ENCODE results near the gene CMTM5. TPM values are rescaled to one million over a fixed set of nuclear protein-coding genes. Genes with fewer than 3 reads are reported as not detected.

Gene CMTM5
- polyA plus RNA-seq, 1 donor (not counting 4 experiments of a cell fraction or from before 2014, with no cell fraction given), result not detected

DNA sequence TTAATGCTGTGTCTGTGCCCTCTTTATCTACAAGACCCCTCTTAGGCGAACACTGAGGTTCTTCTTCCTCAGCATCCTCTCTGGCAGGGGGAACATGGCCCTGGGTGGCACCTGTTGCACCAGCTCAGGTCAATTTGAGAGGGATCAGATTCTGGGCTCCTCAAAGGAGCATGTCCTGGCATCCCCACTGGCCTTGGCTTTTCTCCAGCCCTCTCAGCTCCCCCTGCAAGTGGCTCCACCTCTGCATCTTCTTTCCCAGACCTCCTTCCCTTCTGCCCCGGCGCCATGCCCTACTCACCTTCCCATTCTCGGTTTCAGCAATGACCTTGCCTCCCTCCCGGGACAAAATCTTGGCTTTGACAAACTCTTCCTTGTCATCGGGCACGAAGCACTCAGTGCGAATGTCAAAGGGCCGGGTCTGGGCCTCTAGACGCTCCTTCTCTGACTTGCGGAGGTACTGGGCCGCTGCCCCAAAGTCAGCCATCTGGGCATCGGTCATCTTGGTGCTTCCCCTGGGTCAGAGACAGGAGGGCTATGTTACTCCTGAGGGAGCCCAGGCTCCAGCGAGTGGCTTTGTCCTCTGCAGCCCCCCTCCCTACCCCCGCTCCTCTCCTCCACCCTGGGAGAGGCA, 30.0 kb downstream of the CMTM5 start:
- no peak overlapping the region for H3K4me2 ChIP-seq (ENCODE audit: control insufficient read depth, extremely low read depth, insufficient read depth, low read depth, low read length)
- TF ChIP-seq EZH2 (IDR thresholded peaks at IDR 0.05; ENCODE audit: low read length), result no peak
- TF ChIP-seq, protein P1, sequence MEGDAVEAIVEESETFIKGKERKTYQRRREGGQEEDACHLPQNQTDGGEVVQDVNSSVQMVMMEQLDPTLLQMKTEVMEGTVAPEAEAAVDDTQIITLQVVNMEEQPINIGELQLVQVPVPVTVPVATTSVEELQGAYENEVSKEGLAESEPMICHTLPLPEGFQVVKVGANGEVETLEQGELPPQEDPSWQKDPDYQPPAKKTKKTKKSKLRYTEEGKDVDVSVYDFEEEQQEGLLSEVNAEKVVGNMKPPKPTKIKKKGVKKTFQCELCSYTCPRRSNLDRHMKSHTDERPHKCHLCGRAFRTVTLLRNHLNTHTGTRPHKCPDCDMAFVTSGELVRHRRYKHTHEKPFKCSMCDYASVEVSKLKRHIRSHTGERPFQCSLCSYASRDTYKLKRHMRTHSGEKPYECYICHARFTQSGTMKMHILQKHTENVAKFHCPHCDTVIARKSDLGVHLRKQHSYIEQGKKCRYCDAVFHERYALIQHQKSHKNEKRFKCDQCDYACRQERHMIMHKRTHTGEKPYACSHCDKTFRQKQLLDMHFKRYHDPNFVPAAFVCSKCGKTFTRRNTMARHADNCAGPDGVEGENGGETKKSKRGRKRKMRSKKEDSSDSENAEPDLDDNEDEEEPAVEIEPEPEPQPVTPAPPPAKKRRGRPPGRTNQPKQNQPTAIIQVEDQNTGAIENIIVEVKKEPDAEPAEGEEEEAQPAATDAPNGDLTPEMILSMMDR (optimal IDR thresholded peaks at IDR 0.05 in 1 of 3, IDR thresholded peaks at IDR 0.05 in 1 of 3, conservative IDR thresholded peaks at IDR 0.05 in 1 of 3; ENCODE audit: extremely low read depth in 1 of 3, insufficient read depth in 2 of 3, low read length in 3 of 3), result no peak
- no peaks in the 10 kb centered on the region for H3K79me2 ChIP-seq (ENCODE audit: control insufficient read depth, insufficient read depth, low read length)
- FAIRE-seq (no peak), DNase-seq (ENCODE audit: low read depth, low spot score) (no peak)
- no peak overlapping the region for H3K27ac ChIP-seq (ENCODE audit: control insufficient read depth, insufficient read depth, low read length)
- no peaks in the 10 kb centered on the region for H4K20me1 ChIP-seq (ENCODE audit: control insufficient read depth, extremely low read depth, insufficient read depth, low read length)
- H3K4me1 ChIP-seq (ENCODE audit: control insufficient read depth, extremely low read depth, insufficient read depth, low read length), result no peaks in the 10 kb centered on the region
- H3K4me3 ChIP-seq (ENCODE audit: control insufficient read depth in 2 of 3, extremely low read depth in 1 of 3, insufficient read depth in 2 of 3, low read depth in 1 of 3, low read length in 3 of 3), result no peak overlapping the region
- no peaks in the 10 kb centered on the region for H3K36me3 ChIP-seq (ENCODE audit: control insufficient read depth in 2 of 2, extremely low read depth in 1 of 2, insufficient read depth in 2 of 2, low read length in 2 of 2)
- H3K27me3 ChIP-seq (ENCODE audit: control insufficient read depth, extremely low read depth, insufficient read depth, low read length), result peaks cover 12% of the 10 kb centered on the region
- H3K9me1 ChIP-seq (ENCODE audit: control insufficient read depth, extremely low read depth, insufficient read depth, low read length), result no peaks in the 10 kb centered on the region
- H3K9me3 ChIP-seq (ENCODE audit: control insufficient read depth, low read depth, low read length), result no peaks in the 10 kb centered on the region
- no peak overlapping the region for H3K9ac ChIP-seq (ENCODE audit: control insufficient read depth, extremely low read depth, insufficient read depth, low read length)
- dilution Hi-C loops (cut with MboI; ENCODE audit: extremely low pct_ligation_motif_present, low sequenced_read_pairs), result no loop called here
- H2AFZ ChIP-seq (ENCODE audit: control insufficient read depth, low read length), result no peak overlapping the region

DNA sequence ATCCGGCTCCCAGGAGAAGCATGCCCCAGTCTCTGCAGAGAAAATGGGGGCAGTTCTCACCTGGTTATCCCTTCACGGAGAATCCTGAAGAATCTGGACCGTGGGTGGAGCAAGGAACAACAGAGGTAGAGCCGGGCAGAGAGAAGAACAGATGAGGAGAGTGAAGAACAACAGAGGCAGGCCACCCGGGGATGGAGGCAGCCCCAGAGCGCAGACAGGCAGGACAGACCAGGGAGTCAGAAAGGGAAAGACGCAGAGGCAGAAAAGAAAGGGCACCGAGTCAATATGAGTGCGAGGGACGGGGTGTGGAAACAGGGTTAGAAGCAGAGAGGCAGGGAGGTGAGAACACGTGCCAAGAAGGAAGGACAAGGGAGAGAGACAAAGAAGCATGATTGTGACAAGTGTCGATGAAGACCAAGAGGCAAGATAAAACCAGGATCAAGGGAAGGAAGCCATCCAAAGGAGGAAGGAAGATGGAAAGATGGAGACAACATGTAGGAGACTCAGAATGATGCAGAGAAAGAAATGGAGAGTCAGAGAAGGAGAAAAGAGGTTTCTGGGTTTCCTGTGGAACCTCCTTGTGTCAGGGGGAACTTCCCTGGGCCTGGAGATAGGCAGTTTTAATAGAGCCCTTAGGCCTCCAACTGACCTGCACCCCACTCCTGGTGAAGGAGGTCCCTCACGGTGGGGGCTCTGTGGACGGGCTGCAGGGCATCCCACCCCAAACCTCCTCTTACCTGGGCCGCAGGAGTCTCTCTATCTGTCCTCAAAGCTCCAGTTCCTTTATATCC, 30.9 kb downstream of the CMTM5 start, which contains the start of gene MYH6:
MYH6 (minus strand) TSS at position 758 of the 791 bp plus-strand sequence. CDS start 1,050 bp downstream, outside the sequence.
- H4K20me1 ChIP-seq (ENCODE audit: control insufficient read depth, extremely low read depth, insufficient read depth, low read length), result no peaks in the 10 kb centered on the region
- no peak within 1 kb of the TSS for H3K27ac ChIP-seq (ENCODE audit: control insufficient read depth, insufficient read depth, low read length)
- H3K36me3 ChIP-seq (ENCODE audit: control insufficient read depth in 2 of 2, extremely low read depth in 1 of 2, insufficient read depth in 2 of 2, low read length in 2 of 2), result no peaks in the 10 kb centered on the region
- no peaks in the 10 kb centered on the region for H3K4me1 ChIP-seq (ENCODE audit: control insufficient read depth, extremely low read depth, insufficient read depth, low read length)
- TF ChIP-seq, protein P1 (optimal IDR thresholded peaks at IDR 0.05 in 1 of 3, IDR thresholded peaks at IDR 0.05 in 1 of 3, conservative IDR thresholded peaks at IDR 0.05 in 1 of 3; ENCODE audit: extremely low read depth in 1 of 3, insufficient read depth in 2 of 3, low read length in 3 of 3), result no peak
- no peak for TF ChIP-seq EZH2 (IDR thresholded peaks at IDR 0.05; ENCODE audit: low read length)
- H3K9me3 ChIP-seq (ENCODE audit: control insufficient read depth, low read depth, low read length), result no peaks in the 10 kb centered on the region
- H3K27me3 ChIP-seq (ENCODE audit: control insufficient read depth, extremely low read depth, insufficient read depth, low read length), result peaks cover 12% of the 10 kb centered on the region
- no peak for FAIRE-seq
- no peaks in the 10 kb centered on the region for H3K79me2 ChIP-seq (ENCODE audit: control insufficient read depth, insufficient read depth, low read length)
- DNase-seq (ENCODE audit: low read depth, low spot score), result no peak
- no peak within 1 kb of the TSS for H2AFZ ChIP-seq (ENCODE audit: control insufficient read depth, low read length)
- H3K4me3 ChIP-seq (ENCODE audit: control insufficient read depth in 2 of 3, extremely low read depth in 1 of 3, insufficient read depth in 2 of 3, low read depth in 1 of 3, low read length in 3 of 3), result no peak within 1 kb of the TSS
- no peak within 1 kb of the TSS for H3K4me2 ChIP-seq (ENCODE audit: control insufficient read depth, extremely low read depth, insufficient read depth, low read depth, low read length)
- dilution Hi-C loops (cut with MboI; ENCODE audit: extremely low pct_ligation_motif_present, low sequenced_read_pairs), result no loop called here
- H3K9ac ChIP-seq (ENCODE audit: control insufficient read depth, extremely low read depth, insufficient read depth, low read length), result no peak within 1 kb of the TSS
- no peaks in the 10 kb centered on the region for H3K9me1 ChIP-seq (ENCODE audit: control insufficient read depth, extremely low read depth, insufficient read depth, low read length)

All from keratinocyte (primary cell).